ENCODE data around the gene MOB3B. TPM values are rescaled to one million over a fixed set of nuclear protein-coding genes. Genes with fewer than 3 reads are reported as not detected.

MOB3B gene
- total and polyA plus RNA-seq, 2 donors (not counting 1 experiment from before 2014, with no cell fraction given): under 0.01 to 0.15 TPM

DNA sequence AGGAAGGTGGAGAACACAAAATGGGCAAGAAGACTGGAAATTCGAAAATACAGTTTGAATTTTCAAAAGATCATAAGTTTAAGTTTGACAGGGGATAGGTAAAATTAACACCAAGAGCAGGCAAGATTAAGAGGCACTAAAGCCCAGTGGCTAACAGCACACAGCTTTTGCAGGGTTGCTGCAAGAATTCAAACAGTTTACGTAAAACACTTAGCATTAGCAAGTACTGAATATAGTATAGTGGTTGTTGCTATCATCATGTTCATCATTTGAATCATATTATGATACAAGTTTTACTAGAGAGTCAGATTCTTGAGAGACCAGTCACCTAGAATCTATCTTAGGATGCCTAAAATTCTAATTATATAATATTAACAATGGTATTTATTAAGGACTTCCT, 66.8 kb downstream of the MOB3B start:
- Histone ChIP-seq H3K27me3 (ENCODE audit: control insufficient read depth, insufficient read depth, low read length) (no peaks in the 10 kb centered on the region), H3K4me3 (replicated peaks in 1 of 4; ENCODE audit: control extremely low read depth in 1 of 4, insufficient read depth in 1 of 4, low read depth in 3 of 4, low read length in 4 of 4) (no peak overlapping the region), H3K4me1 (ENCODE audit: control insufficient read depth, extremely low read depth, insufficient read depth, low read length) (no peaks in the 10 kb centered on the region), H2AFZ (ENCODE audit: low read length) (no peak overlapping the region), H3K9me3 (ENCODE audit: control insufficient read depth, insufficient read depth, low read depth, low read length) (no peaks in the 10 kb centered on the region), H3K9ac (ENCODE audit: insufficient read depth, low read length) (no peak overlapping the region), H4K20me1 (ENCODE audit: control insufficient read depth, extremely low read depth, insufficient read depth, low read length) (no peaks in the 10 kb centered on the region), H3K27ac (ENCODE audit: insufficient read depth, low read length) (no peak overlapping the region), H3K4me2 (ENCODE audit: extremely low read depth, insufficient read depth, low read length) (no peak overlapping the region), H3K79me2 (ENCODE audit: control insufficient read depth, insufficient read depth, low read length) (no peaks in the 10 kb centered on the region), H3K36me3 (ENCODE audit: control insufficient read depth, insufficient read depth, low read length) (no peaks in the 10 kb centered on the region)
- TF ChIP-seq, protein P1, sequence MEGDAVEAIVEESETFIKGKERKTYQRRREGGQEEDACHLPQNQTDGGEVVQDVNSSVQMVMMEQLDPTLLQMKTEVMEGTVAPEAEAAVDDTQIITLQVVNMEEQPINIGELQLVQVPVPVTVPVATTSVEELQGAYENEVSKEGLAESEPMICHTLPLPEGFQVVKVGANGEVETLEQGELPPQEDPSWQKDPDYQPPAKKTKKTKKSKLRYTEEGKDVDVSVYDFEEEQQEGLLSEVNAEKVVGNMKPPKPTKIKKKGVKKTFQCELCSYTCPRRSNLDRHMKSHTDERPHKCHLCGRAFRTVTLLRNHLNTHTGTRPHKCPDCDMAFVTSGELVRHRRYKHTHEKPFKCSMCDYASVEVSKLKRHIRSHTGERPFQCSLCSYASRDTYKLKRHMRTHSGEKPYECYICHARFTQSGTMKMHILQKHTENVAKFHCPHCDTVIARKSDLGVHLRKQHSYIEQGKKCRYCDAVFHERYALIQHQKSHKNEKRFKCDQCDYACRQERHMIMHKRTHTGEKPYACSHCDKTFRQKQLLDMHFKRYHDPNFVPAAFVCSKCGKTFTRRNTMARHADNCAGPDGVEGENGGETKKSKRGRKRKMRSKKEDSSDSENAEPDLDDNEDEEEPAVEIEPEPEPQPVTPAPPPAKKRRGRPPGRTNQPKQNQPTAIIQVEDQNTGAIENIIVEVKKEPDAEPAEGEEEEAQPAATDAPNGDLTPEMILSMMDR (conservative IDR thresholded peaks at IDR 0.05 in 1 of 2, IDR thresholded peaks at IDR 0.05 in 1 of 2; ENCODE audit: low read depth in 1 of 2, low read length in 2 of 2): no peak
- TF ChIP-seq EZH2 (IDR thresholded peaks at IDR 0.05; ENCODE audit: low read length, missing control alignments): no peak
- no peak for DNase-seq (ENCODE audit: low read depth in 2 of 2)

DNA sequence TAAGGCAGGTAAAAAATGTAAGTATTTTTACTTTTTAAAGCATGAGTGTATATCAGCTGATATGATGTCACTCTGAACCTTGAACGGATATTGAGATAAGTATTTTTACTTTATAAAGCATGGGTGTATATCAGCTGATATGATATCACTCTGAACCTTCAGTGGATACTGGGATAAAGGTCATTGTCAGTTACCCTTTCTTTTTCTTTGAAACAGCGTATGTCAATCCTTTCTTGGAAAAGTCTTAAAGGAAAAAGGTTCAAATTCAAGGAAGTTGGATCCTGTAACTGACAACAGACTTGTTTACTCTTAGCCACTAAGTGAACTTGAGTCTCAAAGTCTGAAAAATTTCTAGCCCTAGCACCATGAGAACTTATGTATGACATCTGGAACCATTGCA, 67.2 kb downstream of the MOB3B start:
- Histone ChIP-seq H4K20me1 (ENCODE audit: control insufficient read depth, extremely low read depth, insufficient read depth, low read length) (no peaks in the 10 kb centered on the region), H3K9me3 (ENCODE audit: control insufficient read depth, insufficient read depth, low read depth, low read length) (no peaks in the 10 kb centered on the region), H3K79me2 (ENCODE audit: control insufficient read depth, insufficient read depth, low read length) (no peaks in the 10 kb centered on the region), H3K4me1 (ENCODE audit: control insufficient read depth, extremely low read depth, insufficient read depth, low read length) (no peaks in the 10 kb centered on the region), H3K27ac (ENCODE audit: insufficient read depth, low read length) (no peak overlapping the region), H3K27me3 (ENCODE audit: control insufficient read depth, insufficient read depth, low read length) (no peaks in the 10 kb centered on the region), H3K36me3 (ENCODE audit: control insufficient read depth, insufficient read depth, low read length) (no peaks in the 10 kb centered on the region), H2AFZ (ENCODE audit: low read length) (no peak overlapping the region), H3K9ac (ENCODE audit: insufficient read depth, low read length) (no peak overlapping the region), H3K4me2 (ENCODE audit: extremely low read depth, insufficient read depth, low read length) (no peak overlapping the region), H3K4me3 (replicated peaks in 1 of 4; ENCODE audit: control extremely low read depth in 1 of 4, insufficient read depth in 1 of 4, low read depth in 3 of 4, low read length in 4 of 4) (no peak overlapping the region)
- no peak for DNase-seq (ENCODE audit: low read depth in 2 of 2)
- TF ChIP-seq, protein P1 (conservative IDR thresholded peaks at IDR 0.05 in 1 of 2, IDR thresholded peaks at IDR 0.05 in 1 of 2; ENCODE audit: low read depth in 1 of 2, low read length in 2 of 2): no peak
- no peak for TF ChIP-seq EZH2 (IDR thresholded peaks at IDR 0.05; ENCODE audit: low read length, missing control alignments)

DNA sequence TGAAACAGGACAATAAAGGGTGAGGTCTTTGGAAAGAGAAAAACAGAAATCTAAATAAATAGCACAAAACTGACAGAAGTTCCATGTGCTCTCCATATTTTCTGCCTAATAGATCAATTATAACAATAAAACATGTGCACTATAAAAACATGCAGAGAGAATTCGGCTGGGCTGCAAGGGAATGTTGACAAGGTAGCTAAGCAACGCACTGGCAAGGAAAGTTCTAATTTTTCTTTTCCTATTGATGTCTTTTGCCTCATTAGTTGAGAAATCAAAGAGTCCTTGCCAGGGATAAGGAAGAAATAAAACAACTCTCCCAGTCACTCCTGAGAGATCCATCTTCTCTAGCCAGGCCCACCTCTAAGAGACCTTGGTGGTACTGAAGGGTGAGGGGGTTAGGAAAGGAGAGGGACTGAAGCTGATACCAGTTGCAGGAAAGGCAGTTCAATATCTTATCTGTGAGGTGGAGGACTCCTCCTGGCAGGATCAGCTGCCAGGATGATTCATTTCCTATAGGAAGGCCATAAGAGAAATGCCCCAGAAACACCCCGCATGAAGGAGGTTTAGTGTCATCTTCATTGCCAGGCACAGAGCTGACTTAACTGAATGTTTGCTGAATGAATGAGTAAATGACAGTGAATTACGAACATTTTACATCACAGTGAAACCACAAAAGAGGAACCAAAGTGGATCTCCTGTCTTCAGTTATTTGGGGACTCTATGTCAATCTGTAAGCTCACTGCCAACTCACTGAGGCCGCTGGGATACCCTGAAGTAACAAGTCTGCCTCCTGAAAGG, 69.2 kb downstream of the MOB3B start:
- Histone ChIP-seq H3K4me2 (ENCODE audit: extremely low read depth, insufficient read depth, low read length) (no peak overlapping the region), H3K9me3 (ENCODE audit: control insufficient read depth, insufficient read depth, low read depth, low read length) (no peaks in the 10 kb centered on the region), H3K9ac (ENCODE audit: insufficient read depth, low read length) (no peak overlapping the region), H3K36me3 (ENCODE audit: control insufficient read depth, insufficient read depth, low read length) (no peaks in the 10 kb centered on the region), H2AFZ (ENCODE audit: low read length) (no peak overlapping the region), H3K27me3 (ENCODE audit: control insufficient read depth, insufficient read depth, low read length) (no peaks in the 10 kb centered on the region), H3K4me1 (ENCODE audit: control insufficient read depth, extremely low read depth, insufficient read depth, low read length) (no peaks in the 10 kb centered on the region), H3K27ac (ENCODE audit: insufficient read depth, low read length) (no peak overlapping the region), H4K20me1 (ENCODE audit: control insufficient read depth, extremely low read depth, insufficient read depth, low read length) (no peaks in the 10 kb centered on the region), H3K4me3 (replicated peaks in 1 of 4; ENCODE audit: control extremely low read depth in 1 of 4, insufficient read depth in 1 of 4, low read depth in 3 of 4, low read length in 4 of 4) (no peak overlapping the region), H3K79me2 (ENCODE audit: control insufficient read depth, insufficient read depth, low read length) (no peaks in the 10 kb centered on the region)
- TF ChIP-seq, protein P1 (conservative IDR thresholded peaks at IDR 0.05 in 1 of 2, IDR thresholded peaks at IDR 0.05 in 1 of 2; ENCODE audit: low read depth in 1 of 2, low read length in 2 of 2): no peak
- TF ChIP-seq EZH2 (IDR thresholded peaks at IDR 0.05; ENCODE audit: low read length, missing control alignments): no peak
- no peak for DNase-seq (ENCODE audit: low read depth in 2 of 2)
